LHCN-M2 (cell line): Measurements from ENCODE around the gene MMP1. TPM values are rescaled to one million over a fixed set of nuclear protein-coding genes. Genes with fewer than 3 reads are reported as not detected.

Experiments used
- DNase-seq: peaks from one replicate; pipeline ENCODE4 v3.0.0-alpha.2; 2012; ENCODE audit warnings: low read depth
- polyA plus RNA-seq: library from polyadenylated mRNA; unstranded; fragments of >200 nt; gene quantifications from one replicate; pipeline ENCODE4 v1.2.1, GENCODE V29; 2012; ENCODE audit warnings: missing spikeins
- total RNA-seq: library from RNA; depleted of rRNA; stranded (reverse); fragments of >200 nt; gene quantifications from 2 replicates; pipeline ENCODE4 v1.2.3, GENCODE V29; 2014; rRNA removed

The MMP1 gene
- 0.17 TPM in 1 of 2 replicates, not detected in the other for total RNA-seq
- polyA plus RNA-seq, result 0.02 TPM

DNA sequence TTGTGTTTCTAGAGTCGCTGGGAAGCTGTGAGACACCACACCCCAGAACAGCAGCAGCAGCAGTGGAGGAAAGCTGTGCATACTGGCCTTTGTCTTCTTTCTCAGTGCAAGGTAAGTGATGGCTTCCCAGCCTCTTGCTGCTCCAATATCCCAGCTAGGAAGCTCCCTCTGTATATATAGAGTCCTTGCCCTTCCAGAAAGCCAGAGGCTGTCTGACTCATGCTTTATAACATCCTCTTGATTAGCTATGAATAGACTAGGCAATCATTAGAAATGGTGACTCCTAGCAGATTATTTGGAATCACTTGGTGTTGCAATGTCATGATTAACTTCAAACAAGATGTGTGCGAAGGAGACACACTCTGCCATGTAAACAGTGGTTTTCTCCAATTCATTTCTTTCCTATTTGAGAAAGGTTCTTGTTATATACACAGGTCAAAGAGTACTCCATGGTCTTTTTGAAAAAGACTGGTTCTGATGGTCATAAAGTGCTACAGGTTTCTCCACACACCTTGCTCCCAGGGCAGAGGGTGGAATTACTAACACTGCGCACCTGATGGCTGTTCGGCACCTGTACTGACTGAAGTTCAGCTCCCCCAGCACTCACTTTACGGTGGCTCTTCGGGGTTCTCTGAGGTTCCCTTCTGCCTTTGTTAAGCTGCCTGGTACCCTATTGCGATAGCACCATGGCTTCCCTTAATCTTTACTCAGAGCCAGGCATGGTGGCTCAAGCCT is at the start of gene MMP1:
Gene MMP1, minus strand, starts transcription at position 149 of the 735 bp plus-strand sequence. Its CDS starts 68 bp downstream, at position 81.
- DNase-seq, result no peak

DNA sequence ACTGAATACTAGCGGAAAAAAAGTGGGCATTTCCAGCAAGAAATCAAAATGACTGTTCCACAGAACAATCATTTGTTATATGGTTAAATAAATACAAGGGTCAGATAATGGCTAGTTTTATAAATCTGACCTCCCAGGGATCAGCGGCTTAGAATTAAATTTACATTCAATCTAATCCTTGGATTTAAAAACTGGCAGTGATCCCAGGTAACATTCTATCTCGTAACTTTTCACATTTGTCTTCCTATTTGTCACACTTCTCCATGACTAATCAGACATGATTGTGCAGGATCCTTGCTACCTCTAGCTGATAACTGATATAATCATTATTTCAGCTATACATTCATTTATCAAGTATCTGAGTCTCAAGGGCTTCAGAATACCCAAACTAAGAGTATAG is 48.3 kb upstream of the MMP1 start:
- peak; percentile 11 for DNase-seq

DNA sequence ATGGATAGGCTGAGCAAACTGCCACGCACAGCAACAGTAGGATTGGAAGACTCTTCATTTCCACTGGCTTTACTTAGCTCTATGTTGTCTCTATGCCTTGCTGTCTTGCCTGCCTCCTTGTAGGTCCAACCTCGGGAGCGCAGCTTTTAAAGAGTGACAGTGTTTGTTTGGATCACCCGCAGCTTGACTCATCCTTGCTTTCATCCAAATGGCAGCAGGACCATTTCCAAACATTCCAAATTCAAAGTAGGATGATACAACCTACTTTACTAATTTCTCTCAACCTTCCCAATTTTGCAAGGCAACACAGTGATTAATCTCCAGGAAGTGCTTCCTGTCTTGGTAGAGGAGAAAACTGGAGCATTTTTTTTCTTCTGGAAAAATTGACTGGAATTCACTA is 45.5 kb upstream of the MMP1 start, which contains the start of gene MMP3:
Gene MMP3, minus strand, starts transcription at position 121 of the 400 bp plus-strand sequence. Its CDS starts 63 bp downstream, at position 58.
- DNase-seq, result peak; percentile 15

DNA sequence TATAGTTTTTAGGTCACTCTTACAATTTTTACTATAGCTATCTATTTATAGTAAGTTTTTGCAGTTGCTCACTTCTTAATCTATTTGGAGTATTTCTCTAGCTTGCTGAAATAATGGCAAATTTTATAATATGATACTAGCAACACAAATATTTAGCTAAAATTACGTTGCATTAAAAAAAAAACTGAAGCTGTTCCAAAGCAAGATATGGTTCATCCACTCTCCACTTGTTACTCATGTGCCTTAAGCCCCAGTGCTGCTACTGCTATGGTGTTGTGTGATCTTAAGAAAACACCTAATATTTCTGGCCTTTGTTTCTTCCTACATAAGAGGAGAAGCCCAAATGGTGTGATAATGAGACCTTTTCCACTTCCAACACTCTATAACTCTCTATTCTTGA is 45.0 kb upstream of the MMP1 start:
- DNase-seq, result no peak

DNA sequence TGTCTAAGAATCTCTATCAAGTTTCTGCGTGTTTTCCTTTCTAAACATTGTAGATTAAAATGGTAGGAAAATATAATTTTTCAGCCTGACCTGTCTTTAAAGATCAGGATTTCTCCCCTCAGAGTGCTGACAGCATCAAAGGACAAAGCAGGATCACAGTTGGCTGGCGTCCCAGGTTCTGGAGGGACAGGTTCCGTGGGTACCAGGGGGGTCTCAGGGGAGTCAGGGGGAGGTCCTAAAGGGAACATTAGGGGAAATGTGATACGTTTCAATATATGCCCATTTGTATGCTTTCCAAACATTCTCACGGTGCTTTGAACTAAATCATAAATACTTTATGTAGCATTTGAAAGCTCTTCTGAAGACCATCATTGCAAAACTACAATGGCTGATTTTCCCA is 42.1 kb upstream of the MMP1 start:
- no peak for DNase-seq

DNA sequence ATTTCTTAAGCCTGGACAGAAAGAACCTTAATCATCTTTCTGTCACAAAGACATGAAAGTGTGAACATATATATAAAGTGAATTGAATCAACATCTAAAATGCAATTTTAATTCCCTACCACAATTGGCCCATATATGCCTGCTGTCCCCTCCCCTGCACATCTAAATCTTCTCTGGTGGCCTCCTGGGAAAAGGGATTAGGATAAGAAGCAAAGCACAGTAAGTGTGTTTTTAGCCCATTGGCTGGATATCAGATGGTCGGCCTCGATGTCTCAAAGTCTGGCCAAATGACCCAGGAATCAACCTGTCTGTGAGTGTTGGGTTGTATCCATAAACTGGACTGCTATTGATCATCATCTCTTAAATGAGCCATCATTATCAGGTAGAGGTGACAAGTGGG is 39.7 kb upstream of the MMP1 start:
- DNase-seq, result no peak

DNA sequence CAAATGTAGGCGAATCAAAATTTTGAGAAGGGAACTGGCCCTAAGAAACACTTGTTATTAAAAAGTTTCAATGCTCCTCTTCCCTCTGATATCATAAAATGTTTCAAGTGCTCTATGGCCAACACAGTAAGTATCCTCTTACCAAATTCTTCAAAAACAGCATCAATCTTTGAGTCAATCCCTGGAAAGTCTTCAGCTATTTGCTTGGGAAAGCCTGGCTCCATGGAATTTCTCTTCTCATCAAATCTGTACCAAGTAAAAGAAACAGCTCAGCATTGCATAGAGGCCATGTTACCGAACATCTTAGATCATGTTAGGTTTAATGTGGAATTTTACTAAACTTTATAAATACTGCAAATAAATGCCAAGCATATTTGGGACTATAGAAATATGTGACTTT is 39.2 kb upstream of the MMP1 start:
- DNase-seq, result no peak

DNA sequence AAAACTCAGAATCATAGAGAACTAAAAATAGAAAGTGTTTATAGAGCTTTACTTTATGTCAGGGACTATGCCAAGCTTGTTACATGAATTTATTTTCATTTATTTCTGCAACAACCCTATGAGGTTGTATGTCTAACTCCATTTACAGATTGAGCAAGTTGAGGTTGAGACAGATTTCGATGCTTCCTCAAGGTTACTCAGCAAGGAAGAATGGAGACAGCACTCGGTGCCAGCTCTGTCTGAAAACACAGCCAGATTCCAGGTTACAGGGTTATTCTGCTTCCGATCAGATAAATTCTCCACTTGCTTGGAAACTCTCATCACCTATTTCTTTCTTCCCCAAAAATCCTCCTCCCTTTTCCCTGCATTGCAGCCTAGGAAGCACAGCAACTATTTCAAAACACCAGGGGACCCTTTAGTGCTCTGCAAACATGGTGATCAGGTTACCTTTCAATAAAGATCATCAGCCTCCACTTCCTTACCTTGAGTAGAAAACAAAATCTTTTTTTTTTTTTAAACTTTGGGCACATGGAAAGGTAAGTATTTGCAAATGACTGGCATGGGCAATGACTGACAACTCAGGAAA is 38.4 kb upstream of the MMP1 start:
- DNase-seq, result peak; percentile 6

DNA sequence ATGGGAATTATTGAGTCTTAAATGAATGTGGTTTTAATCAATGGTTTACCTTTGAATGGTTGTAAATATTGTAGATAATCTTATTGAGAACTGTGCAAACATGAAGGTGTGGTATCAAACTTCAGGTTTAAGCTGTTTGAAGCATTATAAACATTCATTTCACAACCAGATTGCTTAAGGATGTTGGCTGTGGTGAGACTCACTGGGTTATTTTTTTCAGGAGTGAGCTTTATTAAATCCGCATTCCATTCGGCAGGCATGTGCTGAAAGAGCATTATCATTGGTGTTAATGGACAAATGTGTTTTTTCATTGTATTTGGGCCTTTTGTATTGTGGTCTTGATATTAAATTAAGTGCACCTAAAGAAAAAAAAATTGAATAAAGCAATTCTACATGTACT is 35.8 kb upstream of the MMP1 start:
- no peak for DNase-seq

DNA sequence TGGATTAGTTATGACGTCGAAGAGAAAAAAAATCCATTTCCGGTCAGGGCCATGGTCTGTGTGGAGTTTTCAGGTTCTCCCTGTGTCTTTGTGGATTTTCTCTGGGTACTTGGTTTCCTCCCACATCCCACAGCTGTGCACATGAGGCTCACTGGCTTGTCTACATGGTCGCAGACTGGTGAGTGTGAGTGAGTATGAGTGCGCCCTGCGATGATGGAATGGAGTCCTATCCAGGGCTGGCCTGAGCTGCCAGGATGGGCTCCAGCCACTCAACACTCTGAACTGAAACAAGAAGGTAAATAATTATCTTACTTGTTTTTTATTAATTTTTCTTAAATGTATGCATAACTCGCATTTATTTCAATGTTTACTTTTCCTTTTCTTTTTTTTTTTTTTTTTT is 34.7 kb upstream of the MMP1 start:
- no peak for DNase-seq

DNA sequence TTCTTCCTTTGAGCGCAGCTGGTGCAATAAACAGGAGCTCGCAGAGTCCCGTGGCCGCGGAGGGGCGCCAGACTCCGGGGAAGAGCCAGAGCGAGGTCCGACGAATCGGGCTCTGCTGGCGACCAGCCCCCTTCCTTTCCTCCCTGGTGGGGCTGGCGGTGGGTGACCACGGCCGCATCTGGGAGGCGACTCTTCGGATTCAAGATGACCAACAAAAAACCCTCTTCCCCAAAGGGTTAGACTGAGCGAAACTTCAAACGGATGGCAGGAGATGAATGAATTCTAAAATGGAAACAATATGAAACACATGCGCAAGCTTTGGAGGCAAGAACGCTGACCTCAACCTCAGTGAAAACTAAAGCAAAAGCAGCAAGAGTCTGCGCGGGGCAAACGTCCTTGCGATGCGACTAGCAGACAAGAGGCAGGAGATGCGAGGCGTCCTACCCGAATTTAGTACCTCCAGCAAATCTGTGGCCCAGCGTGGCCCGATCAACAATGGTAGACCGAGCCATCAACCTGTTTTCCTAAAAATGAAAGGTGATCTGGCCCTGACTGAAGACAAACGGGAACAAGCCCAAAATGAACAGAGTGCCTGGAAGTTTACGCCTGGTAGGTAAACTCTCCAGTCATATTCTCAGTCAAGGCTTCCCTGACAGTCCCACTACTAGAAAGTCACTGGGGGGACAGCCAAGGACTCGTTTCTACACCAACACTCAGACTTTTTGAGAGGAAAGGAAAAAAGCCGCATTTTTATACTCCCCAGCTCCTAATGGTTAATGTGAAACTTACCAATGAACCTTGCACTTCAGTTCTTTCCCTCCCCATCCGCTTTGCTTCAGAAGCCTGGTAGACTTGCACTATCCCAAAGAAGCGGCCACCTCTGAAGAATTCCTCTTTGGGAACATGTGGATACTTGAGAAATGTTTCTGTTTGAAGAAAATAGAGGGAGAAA is 33.8 kb upstream of the MMP1 start:
- peak; percentile 19 for DNase-seq

DNA sequence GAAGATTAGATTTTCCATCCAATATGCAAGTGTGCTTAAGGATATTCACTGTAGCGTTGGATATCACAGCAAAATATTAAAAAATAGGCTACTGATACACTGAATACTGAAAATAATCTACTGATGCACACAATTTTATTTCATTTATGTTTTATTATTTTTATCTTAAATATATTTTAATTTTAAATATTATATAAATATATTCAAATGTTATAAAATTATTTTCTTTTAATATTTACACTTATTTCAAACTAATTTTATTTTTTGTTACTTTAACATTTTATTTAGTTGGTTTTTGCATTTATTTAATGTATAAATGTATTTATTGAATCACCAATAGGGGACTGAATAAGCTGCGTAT is 33.1 kb upstream of the MMP1 start:
- DNase-seq, result no peak

DNA sequence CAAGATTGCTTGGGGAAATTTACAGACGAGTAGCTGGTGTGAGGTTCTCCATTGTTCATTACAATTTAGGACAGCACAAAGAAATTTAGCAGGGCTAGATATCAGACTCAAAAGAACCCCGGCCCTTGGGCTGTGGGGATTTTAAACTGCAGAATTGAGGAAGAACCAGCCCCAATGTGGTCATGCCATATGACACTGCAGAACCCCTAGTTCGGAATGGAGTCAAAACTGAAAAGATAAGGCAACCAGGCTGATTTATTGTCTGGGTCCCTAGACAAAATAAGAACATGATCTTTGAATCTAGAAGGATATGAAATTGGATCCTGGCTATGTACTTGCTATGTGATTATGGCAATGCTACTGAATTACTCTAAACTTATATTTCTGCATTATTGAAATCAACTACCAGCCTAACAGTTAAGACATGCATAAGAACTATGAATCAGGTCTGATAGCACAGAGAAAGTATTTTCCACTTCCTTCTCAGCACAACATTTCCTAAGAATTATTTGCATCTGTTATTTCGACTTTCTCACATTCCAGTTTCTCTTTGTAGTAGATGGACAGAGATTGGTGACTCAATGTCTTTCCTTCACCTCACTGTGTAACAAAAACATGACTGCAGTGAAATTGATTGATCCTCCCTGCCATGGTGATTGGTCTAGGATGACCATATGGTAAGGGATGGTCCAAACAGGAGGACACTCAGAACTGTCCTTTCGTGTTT is 32.2 kb upstream of the MMP1 start:
- DNase-seq, result no peak

DNA sequence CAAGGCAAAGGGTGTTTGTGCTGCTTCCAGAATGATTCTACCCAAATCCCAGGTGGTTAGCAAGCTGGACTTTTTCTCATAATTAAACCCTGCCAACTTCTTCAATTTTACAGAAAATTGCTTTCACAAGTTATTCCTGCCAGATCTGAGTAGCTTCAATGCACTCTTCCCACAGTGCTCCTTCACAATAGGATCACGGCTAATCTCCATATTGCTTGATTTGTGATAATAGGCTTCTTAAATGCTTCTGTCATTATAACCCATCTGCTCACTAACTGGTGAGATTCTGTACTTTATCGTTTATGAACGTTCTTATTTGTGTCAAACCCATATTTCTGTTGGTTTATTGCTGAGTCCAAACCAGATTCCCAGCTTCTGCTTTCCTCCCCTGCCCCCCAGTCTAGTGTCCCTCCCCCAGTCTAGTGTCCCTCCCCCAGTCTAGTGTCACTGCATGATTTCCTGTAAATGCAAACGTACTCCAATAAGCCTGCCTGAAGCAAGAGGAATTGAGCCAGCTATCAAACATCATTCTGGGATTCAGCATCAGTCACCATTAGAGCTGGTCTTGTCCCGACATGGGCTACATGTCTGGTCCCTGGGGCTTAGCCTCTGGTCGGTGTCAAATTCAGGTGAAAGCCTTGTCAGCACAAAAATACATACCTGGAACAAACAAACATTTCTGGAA is 31.5 kb upstream of the MMP1 start:
- DNase-seq, result no peak

DNA sequence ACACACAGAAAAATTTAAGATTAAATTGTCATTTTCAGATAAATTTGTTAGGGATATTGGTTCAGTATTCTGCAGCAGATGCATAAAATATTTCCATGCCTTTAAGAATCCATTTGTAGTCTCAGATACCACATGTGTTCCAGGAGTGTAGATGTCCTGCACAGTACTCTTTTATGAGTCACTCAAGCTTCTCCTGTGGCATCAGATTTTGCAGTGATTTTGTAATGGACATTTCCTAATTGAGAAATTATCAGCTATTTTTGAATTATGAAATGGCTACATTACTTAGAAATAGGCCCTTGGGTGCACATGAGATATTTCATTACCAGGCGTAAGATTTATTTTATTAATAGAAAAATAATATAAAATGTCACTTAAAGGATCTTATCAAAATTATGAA is 26.6 kb upstream of the MMP1 start:
- peak; percentile 10 for DNase-seq

DNA sequence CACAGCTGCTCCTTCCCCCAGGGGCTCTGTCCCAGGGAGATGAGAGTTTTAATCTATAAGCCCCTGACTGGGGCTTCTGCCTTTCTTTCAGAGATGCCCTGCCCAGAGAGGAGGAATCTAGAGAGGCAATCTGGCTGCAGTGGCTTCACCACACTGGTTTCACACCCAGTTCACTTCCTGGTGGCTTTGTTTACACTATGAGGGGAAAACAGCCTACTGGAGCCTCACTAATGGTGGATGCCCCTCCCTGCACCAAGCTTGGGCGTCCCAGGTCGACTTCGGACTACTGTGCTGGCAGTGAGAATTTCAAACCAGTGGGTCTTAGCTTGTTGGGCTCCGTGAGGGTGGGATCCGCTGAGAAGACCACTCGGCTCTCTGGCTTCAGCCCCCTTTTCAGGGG is 21.5 kb upstream of the MMP1 start:
- no peak for DNase-seq

DNA sequence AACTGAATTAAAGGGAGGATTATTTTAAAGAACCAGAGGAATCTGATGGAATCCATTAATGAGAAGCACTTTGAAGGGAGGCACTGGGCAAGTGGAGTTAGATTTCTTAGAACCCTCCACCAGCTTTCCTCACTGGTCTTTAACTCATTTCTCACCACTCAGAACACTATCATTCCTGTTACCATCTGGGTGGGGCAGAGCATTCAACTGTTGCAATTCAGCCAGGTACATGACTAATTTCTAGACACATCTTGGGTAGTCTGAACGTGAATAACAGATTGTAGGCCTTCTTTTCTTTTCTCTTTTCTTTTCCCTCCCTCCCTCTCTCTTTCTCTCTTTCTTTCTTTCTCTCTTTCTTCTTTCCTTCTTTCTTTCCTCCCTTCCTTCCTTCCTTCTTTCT is 15.5 kb upstream of the MMP1 start:
- no peak for DNase-seq

DNA sequence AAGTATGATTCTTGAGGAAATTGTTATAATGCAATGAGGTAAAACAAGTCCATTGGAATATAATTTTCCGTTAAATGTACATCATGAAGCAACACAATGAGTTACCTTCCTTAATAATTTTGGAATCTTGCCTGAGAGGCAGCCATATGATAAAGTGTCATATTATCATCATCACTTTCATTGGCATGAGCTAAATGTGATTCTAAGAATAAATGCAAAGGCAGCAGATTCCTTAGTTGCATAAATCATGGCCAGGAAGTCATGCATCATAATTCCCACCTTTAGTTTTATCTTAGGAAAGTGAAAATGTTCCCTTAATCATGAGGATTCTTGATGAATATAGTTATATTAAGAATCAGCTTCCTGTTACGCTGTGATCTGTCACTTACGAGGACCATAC is 14.2 kb upstream of the MMP1 start:
- no peak for DNase-seq

DNA sequence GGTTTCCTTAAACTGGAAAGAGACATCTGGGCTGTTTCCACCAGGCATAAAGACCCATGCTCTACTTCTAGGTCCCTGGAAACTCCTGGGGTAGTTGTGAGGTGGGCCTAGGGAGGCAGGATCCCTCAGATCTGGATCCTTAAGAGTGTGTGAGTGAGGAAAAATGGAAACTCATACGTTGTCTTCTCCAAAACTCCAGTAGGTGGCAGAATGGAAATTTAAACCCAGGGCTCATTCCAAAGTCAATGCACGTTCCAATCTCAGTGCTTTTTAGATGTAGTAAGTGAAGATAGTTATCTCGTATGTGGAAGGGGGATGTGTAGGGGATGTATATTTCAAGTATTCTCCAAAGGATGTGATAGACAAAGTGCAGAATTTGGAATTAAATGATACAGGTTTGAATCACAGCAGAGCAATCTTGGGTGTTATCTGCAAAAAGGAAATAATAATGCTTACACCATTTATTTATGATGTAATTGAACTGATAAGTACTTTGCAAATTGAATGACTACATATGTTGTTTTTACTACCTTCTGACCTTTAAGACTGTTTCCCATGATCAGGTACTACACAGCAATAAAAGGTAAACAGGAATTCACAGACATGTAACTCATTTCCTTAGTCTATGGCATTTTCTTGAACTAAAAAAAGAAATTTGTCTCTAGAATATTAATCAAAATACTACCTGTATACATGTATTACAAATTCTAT is 13.1 kb upstream of the MMP1 start:
- peak; percentile 24 for DNase-seq

DNA sequence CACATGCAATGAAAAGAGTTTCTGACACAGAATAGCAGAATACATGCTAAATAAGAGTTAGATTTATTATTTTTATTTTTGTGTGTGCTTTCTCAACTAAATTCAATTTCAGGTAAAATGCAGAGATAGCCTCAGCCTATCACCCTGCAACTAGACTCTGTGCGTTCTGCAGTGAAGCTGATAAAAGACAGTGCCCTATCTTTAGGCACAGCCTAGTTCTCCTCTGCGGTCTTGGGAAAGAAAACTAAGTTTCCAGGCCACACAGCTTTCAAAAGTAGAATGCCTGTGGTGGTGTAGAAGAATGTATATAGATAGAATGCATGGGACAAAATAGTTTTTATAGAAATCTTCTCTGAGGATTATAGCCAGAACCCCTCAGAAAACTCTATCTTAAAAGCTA is 12.0 kb upstream of the MMP1 start:
- no peak for DNase-seq
